Fibroblast of lung (primary cell): ENCODE measurements around the gene LYPLAL1. TPM values are rescaled to one million over a fixed set of nuclear protein-coding genes. Genes with fewer than 3 reads are reported as not detected.

Source experiments
- DNase-seq, 2 donors: peaks; one replicate each; pipeline versions ENCODE4 v3.0.0 to v3.0.0-alpha.2; 2010; ENCODE audit warnings: low read depth in 2 of 2
- H2AFZ ChIP-seq: 2 replicates; pipeline ENCODE4 v1.5.1; 2012; ENCODE audit warnings: low read length, control low read depth, inconsistent platforms
- H3K27ac ChIP-seq: 2 replicates; pipeline ENCODE4 v1.5.1; 2011; ENCODE audit warnings: low read length, control low read depth; ENCODE audit not compliant: insufficient read depth
- H3K27me3 ChIP-seq: 2 replicates; pipeline ENCODE4 v1.5.1; 2011; ENCODE audit warnings: mild to moderate bottlenecking, low read length; ENCODE audit not compliant: control insufficient read depth, insufficient read depth
- H3K36me3 ChIP-seq: 2 replicates; pipeline ENCODE4 v1.5.1; 2011; ENCODE audit warnings: low read length; ENCODE audit not compliant: control insufficient read depth, insufficient read depth
- H3K4me1 ChIP-seq: 2 replicates; pipeline ENCODE4 v1.5.1; 2011; ENCODE audit warnings: low read length; ENCODE audit not compliant: control insufficient read depth, insufficient read depth; ENCODE audit errors: extremely low read depth
- H3K4me2 ChIP-seq: 2 replicates; pipeline ENCODE4 v1.5.1; 2011; ENCODE audit warnings: low read length, control low read depth; ENCODE audit not compliant: insufficient read depth; ENCODE audit errors: extremely low read depth
- H3K4me3 ChIP-seq, 4 experiments: fragments of 200-600 bp in 1 of 4; sonication (generic) in 1 of 4; replicated peaks in 1 of 4; 2 replicates each; pipeline ENCODE4 v1.5.1; 2011 to 2016; ENCODE audit warnings: low read length in 4 of 4, low read depth in 3 of 4, mild to moderate bottlenecking in 3 of 4, control low read depth in 2 of 4, inconsistent platforms in 1 of 4, mixed read lengths in 1 of 4; ENCODE audit not compliant: insufficient read depth in 1 of 4; ENCODE audit errors: control extremely low read depth in 1 of 4
- H3K79me2 ChIP-seq: 2 replicates; pipeline ENCODE4 v1.5.1; 2012; ENCODE audit warnings: mild to moderate bottlenecking, low read length, inconsistent platforms; ENCODE audit not compliant: control insufficient read depth, insufficient read depth
- H3K9ac ChIP-seq: 2 replicates; pipeline ENCODE4 v1.5.1; 2011; ENCODE audit warnings: mild to moderate bottlenecking, low read length, control low read depth; ENCODE audit not compliant: insufficient read depth
- H3K9me3 ChIP-seq: 2 replicates; pipeline ENCODE4 v1.5.1; 2012; ENCODE audit warnings: low read depth, low read length; ENCODE audit not compliant: control insufficient read depth, insufficient read depth
- H4K20me1 ChIP-seq: 2 replicates; pipeline ENCODE4 v1.5.1; 2011; ENCODE audit warnings: low read length; ENCODE audit not compliant: control insufficient read depth, insufficient read depth; ENCODE audit errors: extremely low read depth
- CTCF ChIP-seq, 2 donors: IDR thresholded peaks in 1 of 2; conservative IDR thresholded peaks in 1 of 2; 1 replicate in 1 of 2; 2 replicates in 1 of 2; pipeline ENCODE4 v1.5.1; 2011 to 2012; ENCODE audit warnings: low read length in 2 of 2, control low read depth in 1 of 2, inconsistent platforms in 1 of 2, low read depth in 1 of 2, mild to moderate bottlenecking in 1 of 2
- EZH2 ChIP-seq: IDR thresholded peaks from 2 replicates; pipeline ENCODE4 v1.5.1; 2012; ENCODE audit warnings: low read length, control low read depth, mild to moderate bottlenecking; ENCODE audit errors: missing control alignments
- polyA plus RNA-seq, 2 donors: library from polyadenylated mRNA; depleted of rRNA in 1 of 2; stranded (reverse) in 1 of 2; unstranded in 1 of 2; fragments of >200 nt; gene quantifications; 2 replicates each; pipeline ENCODE4 v1.2.1, GENCODE V29; 2011 to 2012; ENCODE audit warnings: missing spikeins in 1 of 2
- total RNA-seq: library from RNA; depleted of rRNA; stranded (reverse); fragments of >200 nt; gene quantifications from 2 replicates; pipeline ENCODE4 v1.2.1, GENCODE V29; 2014

The LYPLAL1 gene
- total and polyA plus RNA-seq, 2 donors (not counting 1 experiment from before 2014, with no cell fraction given) = 29.9 to 51.5 TPM

- Histone ChIP-seq H3K27ac (no peak overlapping the region), H3K4me2 (no peak overlapping the region)
Observed at GRCh38 chr1:219161371-219161770, 12.3 kb upstream of the LYPLAL1 start.

GRCh38 chr1:219163401-219163954 is 10.2 kb upstream of the LYPLAL1 start:
- no peak for DNase-seq
- TF ChIP-seq EZH2 (no peak), CTCF (conservative IDR thresholded peaks at IDR 0.05 in 1 of 2, IDR thresholded peaks at IDR 0.05 in 1 of 2; ENCODE audit: low read depth in 1 of 2, low read length in 2 of 2) (no peak)

More at GRCh38 chr1:219161371-219161770, 12.3 kb upstream of the LYPLAL1 start:
- no peak for TF ChIP-seq EZH2
- TF ChIP-seq CTCF (conservative IDR thresholded peaks at IDR 0.05 in 1 of 2, IDR thresholded peaks at IDR 0.05 in 1 of 2; ENCODE audit: low read depth in 1 of 2, low read length in 2 of 2) = no peak
- Histone ChIP-seq H4K20me1 (no peaks in the 10 kb centered on the region), H3K36me3 (no peaks in the 10 kb centered on the region), H3K9me3 (no peaks in the 10 kb centered on the region), H3K9ac (no peak overlapping the region), H3K4me1 (no peaks in the 10 kb centered on the region), H3K4me3 (no peak overlapping the region), H3K27me3 (no peaks in the 10 kb centered on the region), H2AFZ (no peak overlapping the region), H3K79me2 (no peaks in the 10 kb centered on the region)
- DNase-seq = peak in 1 of 2 donors; percentile 65

GRCh38 chr1:219171192-219171935 is 2.3 kb upstream of the LYPLAL1 start:
- Histone ChIP-seq H3K9ac (no peak overlapping the region), H3K79me2 (peaks cover 12% of the 10 kb centered on the region), H3K4me1 (no peaks in the 10 kb centered on the region), H2AFZ (no peak overlapping the region), H3K9me3 (no peaks in the 10 kb centered on the region), H3K4me3 (no peak overlapping the region), H3K27me3 (no peaks in the 10 kb centered on the region), H3K27ac (no peak overlapping the region), H3K4me2 (no peak overlapping the region), H4K20me1 (no peaks in the 10 kb centered on the region), H3K36me3 (no peaks in the 10 kb centered on the region)
- TF ChIP-seq CTCF (conservative IDR thresholded peaks at IDR 0.05 in 1 of 2, IDR thresholded peaks at IDR 0.05 in 1 of 2; ENCODE audit: low read depth in 1 of 2, low read length in 2 of 2) = no peak
- no peak for TF ChIP-seq EZH2
- DNase-seq = peak; percentile 38 to 44

More at GRCh38 chr1:219163401-219163954, 10.2 kb upstream of the LYPLAL1 start:
- Histone ChIP-seq H3K27me3 (no peaks in the 10 kb centered on the region), H3K9ac (no peak overlapping the region), H3K27ac (no peak overlapping the region), H3K4me3 (no peak overlapping the region), H3K79me2 (no peaks in the 10 kb centered on the region), H2AFZ (no peak overlapping the region), H3K4me2 (no peak overlapping the region), H3K9me3 (no peaks in the 10 kb centered on the region), H4K20me1 (no peaks in the 10 kb centered on the region), H3K36me3 (no peaks in the 10 kb centered on the region), H3K4me1 (no peaks in the 10 kb centered on the region)
